ENCODE data around the gene PTPRT. TPM values are rescaled to one million over a fixed set of nuclear protein-coding genes. Genes with fewer than 3 reads are reported as not detected.

Gene PTPRT
- total RNA-seq, 4 donors from 2014 or later, result 0.72 to 2.5 (median 1.4) TPM

GRCh38 chr20:42744756-42745465, 444.8 kb downstream of the PTPRT start:
- DNase-seq (ENCODE audit: low spot score in 2 of 2), result no peak
- H3K9me3 ChIP-seq, result no peaks in the 10 kb centered on the region
- no peaks in the 10 kb centered on the region for H3K36me3 ChIP-seq
- H3K4me3 ChIP-seq, result no peak overlapping the region
- no peaks in the 10 kb centered on the region for H3K4me1 ChIP-seq
- no peaks in the 10 kb centered on the region for H3K27me3 ChIP-seq
- 84% methylated on average over 6 of the region's 6 CpGs for WGBS
- H3K27ac ChIP-seq, result no peak overlapping the region
- TF ChIP-seq EP300 (IDR thresholded peaks at IDR 0.05) (no peak), POLR2A (IDR thresholded peaks at IDR 0.05) (no peak), CTCF (IDR thresholded peaks at IDR 0.05) (no peak), POLR2AphosphoS5 (IDR thresholded peaks at IDR 0.05) (no peak)

- 59% methylated on average over 5 of the region's 5 CpGs for WGBS
- Histone ChIP-seq H3K36me3 (no peaks in the 10 kb centered on the region), H3K27me3 (no peaks in the 10 kb centered on the region), H3K27ac (no peak overlapping the region), H3K4me3 (no peak overlapping the region), H3K4me1 (no peaks in the 10 kb centered on the region), H3K9me3 (no peaks in the 10 kb centered on the region)
- DNase-seq (ENCODE audit: low spot score in 2 of 2), result no peak
- TF ChIP-seq CTCF (IDR thresholded peaks at IDR 0.05) (no peak), EP300 (IDR thresholded peaks at IDR 0.05) (no peak), POLR2A (IDR thresholded peaks at IDR 0.05) (no peak), POLR2AphosphoS5 (IDR thresholded peaks at IDR 0.05) (no peak)
Measured at GRCh38 chr20:42742926-42743325, 446.8 kb downstream of the PTPRT start.

- Histone ChIP-seq H3K27ac (no peak overlapping the region), H3K27me3 (no peaks in the 10 kb centered on the region), H3K4me3 (no peak overlapping the region), H3K4me1 (no peaks in the 10 kb centered on the region), H3K9me3 (no peaks in the 10 kb centered on the region), H3K36me3 (no peaks in the 10 kb centered on the region)
- no peak for TF ChIP-seq CTCF (IDR thresholded peaks at IDR 0.05)
- no peak for TF ChIP-seq POLR2AphosphoS5 (IDR thresholded peaks at IDR 0.05)
- no peak for TF ChIP-seq EP300 (IDR thresholded peaks at IDR 0.05)
- TF ChIP-seq POLR2A (IDR thresholded peaks at IDR 0.05), result no peak
- 90% methylated on average over 4 of the region's 4 CpGs for WGBS
- DNase-seq (ENCODE audit: low spot score in 2 of 2), result no peak
Measured at GRCh38 chr20:42741906-42742305, 447.8 kb downstream of the PTPRT start.

- H3K36me3 ChIP-seq, result no peaks in the 10 kb centered on the region
- 41% methylated on average over 6 of the region's 6 CpGs for WGBS
- TF ChIP-seq CTCF (IDR thresholded peaks at IDR 0.05), result no peak
- no peak for DNase-seq (ENCODE audit: low spot score in 2 of 2)
- no peaks in the 10 kb centered on the region for H3K9me3 ChIP-seq
- H3K4me3 ChIP-seq, result no peak overlapping the region
- H3K27me3 ChIP-seq, result no peaks in the 10 kb centered on the region
- peaks cover under 1% of the 10 kb centered on the region for H3K4me1 ChIP-seq
- H3K27ac ChIP-seq, result no peak overlapping the region
Measured at GRCh38 chr20:42740226-42740870, 449.4 kb downstream of the PTPRT start.

GRCh38 chr20:42739683-42740082, 450.0 kb downstream of the PTPRT start:
- WGBS, result 30% methylated on average over 2 of the region's 3 CpGs
- DNase-seq (ENCODE audit: low spot score in 2 of 2), result no peak
- no peak for TF ChIP-seq POLR2A (IDR thresholded peaks at IDR 0.05)
- no peak for TF ChIP-seq POLR2AphosphoS5 (IDR thresholded peaks at IDR 0.05)
- TF ChIP-seq CTCF (IDR thresholded peaks at IDR 0.05), result no peak
- TF ChIP-seq EP300 (IDR thresholded peaks at IDR 0.05), result no peak
- Histone ChIP-seq H3K4me1 (peaks cover 7% of the 10 kb centered on the region), H3K27ac (no peak overlapping the region), H3K27me3 (no peaks in the 10 kb centered on the region), H3K36me3 (no peaks in the 10 kb centered on the region), H3K4me3 (no peak overlapping the region), H3K9me3 (no peaks in the 10 kb centered on the region)

All from suprapubic skin (tissue), 4 donors.